Astrocyte of the spinal cord (primary cell): Measurements from ENCODE around the gene PDE8A.

ENCODE experiments used
- DNase-seq: peaks from one replicate; pipeline ENCODE4 v3.0.0; 2011; ENCODE audit warnings: low read depth, low spot score
- H3K4me3 ChIP-seq: 2 replicates; pipeline ENCODE4 v1.5.1; 2011; ENCODE audit warnings: low read depth, mild to moderate bottlenecking, low read length, moderate library complexity
- CTCF ChIP-seq: IDR thresholded peaks from 2 replicates; pipeline ENCODE4 v1.5.1; 2012; ENCODE audit warnings: low read depth, mild to moderate bottlenecking, low read length, inconsistent platforms
- in situ Hi-C: cut with HindIII; loops from 2 replicates; pipeline ENCODE4 v1.10.0; 2017; ENCODE audit warnings: low sequenced_read_pairs

The PDE8A gene

GRCh38 chr15:85000189-85000864 is 18.7 kb downstream of the PDE8A start:
- in situ Hi-C loops, result no loop called here
- no peak for DNase-seq
- no peak for TF ChIP-seq CTCF
- H3K4me3 ChIP-seq, result no peak overlapping the region

GRCh38 chr15:85000937-85001336 is 19.3 kb downstream of the PDE8A start:
- no peak for DNase-seq
- H3K4me3 ChIP-seq, result no peak overlapping the region
- no peak for TF ChIP-seq CTCF
- in situ Hi-C loops, result no loop called here

- H3K4me3 ChIP-seq, result no peak overlapping the region
- no peak for TF ChIP-seq CTCF
- in situ Hi-C loops, result no loop called here
- no peak for DNase-seq
These were observed 20.9 kb downstream of the PDE8A start for GRCh38 chr15:85002517-85002916.

GRCh38 chr15:85003593-85004312 is 22.1 kb downstream of the PDE8A start:
- in situ Hi-C loops, result no loop called here
- no peak overlapping the region for H3K4me3 ChIP-seq
- DNase-seq, result no peak
- TF ChIP-seq CTCF, result no peak

- no peak overlapping the region for H3K4me3 ChIP-seq
- in situ Hi-C loops, result no loop called here
- DNase-seq, result no peak
- TF ChIP-seq CTCF, result no peak
These were observed 22.9 kb downstream of the PDE8A start for GRCh38 chr15:85004550-85004949.

GRCh38 chr15:85005319-85005718 is 23.7 kb downstream of the PDE8A start:
- in situ Hi-C loops, result no loop called here
- DNase-seq, result no peak
- H3K4me3 ChIP-seq, result no peak overlapping the region
- TF ChIP-seq CTCF, result peak; percentile 12
